Cardiac septum (tissue), 1 donor: Measurements from ENCODE around the gene OR1S2. TPM values are rescaled to one million over a fixed set of nuclear protein-coding genes. Genes with fewer than 3 reads are reported as not detected.
"Not testable (repeated sequence)": the region's sequence is repeated elsewhere in the genome, so short reads cannot be mapped to it uniquely, and the experiment has no call there.

ENCODE experiments used
- DNase-seq: peaks from one replicate; pipeline ENCODE4 v3.0.0-alpha.2; 2020; ENCODE audit warnings: low spot score
- intact Hi-C: fragments of 100-400 bp; cut with DNase I; formaldehyde crosslinking; loops from one replicate; pipeline ENCODE4 v1.14.0; 2022
- long read RNA-seq: library from polyadenylated mRNA; unstranded; transcript quantifications from one replicate; pipeline ENCODE4 v2.0.0, GENCODE V29; 2021
- total RNA-seq: library from RNA; stranded (reverse); fragmentation: NEBNext Ultra II Directional; extraction: Animal tissue kit (Norgen Biotek cat#: 25700); gene quantifications from one replicate; pipeline ENCODE4 v1.2.1, GENCODE V29; 2021
- donor health status: DM: no; HTN: no; CAD: no.

Gene OR1S2, protein sequence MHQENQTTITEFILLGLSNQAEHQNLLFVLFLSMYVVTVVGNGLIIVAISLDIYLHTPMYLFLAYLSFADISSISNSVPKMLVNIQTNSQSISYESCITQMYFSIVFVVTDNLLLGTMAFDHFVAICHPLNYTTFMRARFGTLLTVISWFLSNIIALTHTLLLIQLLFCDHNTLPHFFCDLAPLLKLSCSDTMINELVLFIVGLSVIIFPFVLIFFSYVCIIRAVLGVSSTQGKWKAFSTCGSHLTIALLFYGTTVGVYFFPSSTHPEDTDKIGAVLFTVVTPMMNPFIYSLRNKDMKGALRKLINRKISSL
- not detected for total RNA-seq
- long read RNA-seq: 0 reads

DNA sequence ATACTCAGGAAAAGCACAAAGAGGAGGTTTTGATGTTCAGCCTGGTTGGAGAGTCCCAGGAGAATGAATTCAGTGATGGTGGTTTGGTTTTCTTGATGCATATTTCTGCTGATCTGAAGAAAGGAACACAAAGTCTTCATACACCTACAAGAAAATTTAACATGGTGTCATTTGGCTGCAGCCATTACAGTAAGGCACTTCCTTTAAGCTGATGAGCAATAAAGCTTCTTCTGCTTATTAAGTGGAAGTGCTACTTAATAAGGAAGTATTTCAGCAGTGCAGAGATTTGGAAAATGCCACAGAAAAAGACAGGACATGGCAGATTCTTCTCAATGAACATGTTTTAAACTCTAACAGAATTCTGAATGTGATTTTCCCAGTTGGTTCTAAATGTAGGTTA, at the start of gene OR1S2:
Gene OR1S2, minus strand, starts transcription at position 101 of the 400 bp plus-strand sequence. Its CDS starts 0 bp downstream, at position 101.
- intact Hi-C loops: no loop called here
- no peak for DNase-seq

DNA sequence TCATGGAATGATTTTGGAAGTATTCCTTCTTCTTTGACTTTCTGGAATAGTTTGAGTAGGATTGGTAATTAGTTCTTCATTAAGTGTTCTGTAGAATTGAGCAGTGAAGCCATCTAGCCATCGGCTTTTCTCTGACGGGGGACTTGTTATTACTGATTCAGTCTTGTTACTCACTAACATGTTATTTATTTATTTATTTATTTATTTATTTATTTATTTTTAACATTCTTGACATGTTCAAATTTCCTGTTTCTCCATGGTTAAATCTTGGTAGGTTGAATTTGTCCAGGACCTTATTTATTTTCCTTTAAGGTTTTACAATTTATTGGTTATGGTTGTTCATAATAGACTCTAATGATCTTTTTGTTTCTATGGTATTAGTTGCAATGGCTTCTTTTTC, 40.0 kb upstream of the OR1S2 start:
- no peak for DNase-seq
- intact Hi-C loops: no loop called here

DNA sequence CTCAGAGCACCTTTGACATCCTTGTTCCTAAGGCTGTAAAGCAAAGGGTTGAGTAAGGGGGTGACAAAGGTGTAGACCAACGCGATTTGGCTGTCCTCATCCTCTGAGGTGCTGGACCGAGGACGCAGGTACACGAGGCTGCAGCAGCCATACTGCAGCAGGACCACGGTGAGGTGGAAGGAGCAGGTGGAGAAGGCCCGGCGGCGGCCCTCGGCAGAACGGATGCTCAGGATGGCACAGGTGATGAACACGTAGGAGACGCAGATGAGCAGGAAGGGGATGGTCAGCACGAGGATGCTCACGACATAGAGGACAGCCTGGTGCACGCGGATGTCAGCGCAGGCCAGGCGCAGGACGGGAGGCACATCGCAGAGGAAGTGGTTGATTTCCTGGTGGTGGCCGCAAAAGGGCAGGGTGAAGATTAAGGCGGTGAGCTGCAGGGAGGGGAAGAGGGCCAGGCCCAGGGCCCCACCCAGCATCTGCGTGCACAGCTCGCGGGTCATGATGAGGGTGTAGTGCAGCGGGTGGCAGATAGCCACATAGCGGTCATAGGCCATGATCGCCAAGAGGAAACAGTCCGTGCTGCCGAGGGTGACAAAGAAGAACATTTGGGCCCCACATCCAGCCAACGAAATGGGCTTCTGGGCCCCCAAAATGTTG, 24.1 kb upstream of the OR1S2 start:
- intact Hi-C loops: no loop called here
- no peak for DNase-seq

DNA sequence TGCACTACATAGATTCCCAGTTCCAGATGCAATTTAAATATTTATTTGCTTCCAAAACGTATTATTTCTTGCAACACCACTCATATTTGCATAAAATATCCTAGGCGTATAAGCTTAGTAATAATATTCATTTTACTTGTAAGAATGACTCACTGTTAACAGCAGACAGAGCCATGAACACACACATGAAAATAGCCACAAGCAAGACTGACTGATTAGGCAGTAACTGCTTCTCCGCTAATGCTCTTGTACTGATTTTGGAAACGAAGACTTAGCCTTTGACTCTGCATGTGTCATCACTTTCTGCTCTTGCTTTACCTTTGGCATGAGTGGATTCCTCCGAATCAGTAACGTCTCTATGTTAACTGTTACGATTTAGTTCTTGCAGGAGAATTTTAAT, 18.8 kb upstream of the OR1S2 start:
- intact Hi-C loops: no loop called here
- DNase-seq: no peak

DNA sequence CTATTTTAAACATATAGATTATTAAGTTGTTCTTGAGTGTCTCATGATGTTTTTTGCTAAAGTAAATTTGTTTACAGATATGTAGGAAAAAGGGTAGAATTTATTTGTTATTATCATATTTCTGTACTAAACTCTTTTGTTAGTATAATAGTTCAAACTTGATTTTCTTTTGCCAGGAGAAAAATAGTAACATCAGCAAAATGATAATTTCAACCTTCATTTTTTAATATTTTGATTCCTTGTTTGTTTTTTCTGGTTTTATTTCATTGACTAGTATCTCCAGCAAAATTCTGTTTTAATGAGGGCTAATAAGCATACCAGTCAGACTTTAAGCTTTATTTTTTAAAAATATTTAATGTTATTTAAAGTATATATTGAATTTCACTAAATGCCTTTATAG, 12.5 kb upstream of the OR1S2 start:
- no peak for DNase-seq
- intact Hi-C loops: no loop called here

DNA sequence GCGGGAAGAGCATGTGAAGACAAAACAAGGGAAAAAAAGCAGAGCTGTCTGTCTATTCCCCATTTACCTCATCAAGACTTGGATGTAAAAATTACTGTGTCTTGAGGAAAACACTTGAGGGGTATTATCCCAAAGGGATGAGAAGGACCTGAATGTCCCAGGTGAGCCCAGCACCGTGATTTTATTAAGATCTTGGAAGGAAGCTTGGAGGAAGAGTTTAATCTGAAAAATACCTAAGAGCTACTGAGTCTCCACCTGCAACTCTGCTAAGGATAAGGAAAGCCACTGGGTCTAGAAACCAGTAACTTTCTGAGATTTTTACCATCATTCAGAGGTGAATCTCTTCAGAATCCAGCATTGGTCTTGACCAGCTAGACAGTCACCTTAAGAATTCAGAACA, 8.5 kb upstream of the OR1S2 start, which contains the start of gene OR1S1:
Gene OR1S1, plus strand, starts transcription at position 301 of the 400 bp plus-strand sequence.
- intact Hi-C loops, DNase-seq: not testable (repeated sequence)

DNA sequence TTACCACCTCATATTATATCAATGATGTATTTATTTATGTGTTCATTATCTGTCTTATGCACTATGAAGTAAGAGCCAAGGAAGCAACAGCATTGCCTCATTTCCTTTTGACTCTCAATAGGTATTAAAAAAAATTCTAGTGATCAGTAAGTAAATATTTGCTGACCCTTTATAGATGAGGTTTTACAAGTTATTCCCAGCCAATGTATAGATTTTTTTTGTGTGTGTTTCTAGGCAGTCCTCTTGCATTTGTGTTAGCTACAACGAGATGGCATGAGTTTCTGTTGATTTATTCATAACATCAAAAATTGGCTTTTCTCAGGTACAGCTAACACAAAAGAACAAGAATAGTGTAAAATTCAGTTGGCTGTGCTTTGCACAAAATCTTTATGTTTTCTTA, 4.7 kb downstream of the OR1S2 start:
- no peak for DNase-seq
- intact Hi-C loops: no loop called here

DNA sequence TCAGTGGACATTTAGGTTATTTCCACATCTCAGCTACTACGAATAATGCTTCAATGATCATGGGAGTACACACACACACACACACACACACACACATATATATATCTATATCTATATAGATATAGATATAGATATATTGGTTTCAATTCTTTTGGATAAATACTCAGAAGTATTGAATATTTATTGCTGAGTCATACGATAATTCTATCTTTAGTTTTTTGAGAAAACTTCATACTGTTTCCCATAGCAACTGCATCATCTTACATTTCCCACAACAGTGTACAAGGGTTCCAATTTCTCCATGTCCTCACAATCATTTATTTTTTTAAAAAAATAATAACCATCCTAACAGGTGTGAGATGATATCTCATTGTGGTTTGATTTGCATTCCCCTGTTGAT, 8.0 kb downstream of the OR1S2 start:
- DNase-seq: no peak
- intact Hi-C loops: no loop called here

DNA sequence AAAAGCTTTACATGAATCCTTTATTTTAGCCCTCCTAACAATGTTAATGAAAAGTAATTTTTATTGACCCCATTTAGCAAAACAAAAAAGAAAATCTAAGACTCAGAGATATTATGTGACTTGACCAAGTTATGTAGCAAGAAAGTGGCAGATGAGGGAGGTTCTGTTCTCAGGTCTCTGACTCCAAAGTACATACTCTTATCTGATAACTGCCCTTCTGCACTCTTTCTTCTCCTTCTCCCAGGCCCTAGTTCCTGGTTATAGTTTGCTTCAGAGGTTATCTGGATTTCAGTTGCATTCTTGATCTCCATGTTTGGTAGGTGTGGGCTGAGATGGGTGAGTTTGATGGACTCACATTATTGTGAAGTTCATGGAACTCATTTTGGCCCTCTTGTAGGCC, 10.6 kb downstream of the OR1S2 start:
- no peak for DNase-seq
- intact Hi-C loops: no loop called here

DNA sequence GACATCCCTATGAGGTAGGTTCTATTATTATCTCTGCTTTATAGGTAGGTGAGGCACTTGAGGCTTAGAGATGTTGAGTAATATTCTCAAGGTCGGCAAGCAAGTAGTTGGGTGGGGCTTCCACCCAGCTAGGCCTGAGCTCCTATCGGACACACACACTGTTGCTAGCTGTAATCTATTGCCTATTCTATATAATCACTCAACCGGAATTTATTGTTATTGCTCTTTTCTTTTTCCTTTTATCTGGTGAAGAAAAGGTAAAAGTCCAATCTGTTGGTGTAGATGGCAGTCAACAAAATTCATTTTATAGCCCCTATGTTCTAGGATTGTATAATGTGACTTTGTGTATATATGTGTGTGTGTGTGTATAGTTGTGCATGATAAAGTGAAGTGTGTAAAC, 11.7 kb downstream of the OR1S2 start:
- intact Hi-C loops: no loop called here
- DNase-seq: no peak

DNA sequence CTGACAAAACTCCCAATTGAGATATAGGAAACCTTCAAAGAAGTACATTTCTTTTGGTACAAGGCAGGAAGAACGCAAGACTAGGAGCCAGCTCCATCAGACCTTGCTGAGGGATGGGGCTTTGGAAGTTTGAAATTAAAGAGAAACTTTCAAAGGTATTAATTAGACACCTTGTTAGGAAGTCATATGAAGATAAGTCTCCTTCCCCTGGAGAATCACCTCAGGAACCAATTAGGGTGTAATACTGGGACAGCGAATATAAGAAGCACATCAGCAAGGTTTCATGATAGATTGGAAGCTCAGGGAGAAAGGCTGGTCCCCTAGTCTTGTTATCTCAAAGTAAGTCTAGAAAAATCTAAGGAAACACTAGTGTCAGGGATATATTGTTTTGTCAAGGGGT, 15.2 kb downstream of the OR1S2 start, which contains the start of gene OR9Q2:
Gene OR9Q2, plus strand, starts transcription at position 301 of the 400 bp plus-strand sequence. CDS start 1,421 bp downstream, outside the sequence.
- DNase-seq: no peak
- intact Hi-C loops: no loop called here

DNA sequence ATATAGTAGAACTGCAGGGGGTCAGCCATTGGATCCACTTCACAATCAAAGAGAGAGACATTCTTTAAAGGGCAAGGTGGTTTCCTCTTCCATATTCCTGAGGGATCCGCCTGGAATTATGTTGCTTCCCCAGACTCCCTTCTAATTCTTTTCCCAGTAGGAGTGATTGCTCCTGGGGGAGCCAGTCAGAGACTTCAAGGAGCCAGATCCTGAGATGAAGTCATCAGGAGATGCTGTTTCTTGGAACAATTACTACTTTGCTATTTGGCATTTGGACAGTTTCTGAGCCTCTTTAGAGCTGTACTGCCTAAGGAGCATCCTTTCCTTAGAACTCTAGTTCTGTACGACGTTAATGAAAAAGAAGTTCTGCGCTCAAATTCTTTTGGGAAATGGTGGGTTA, 17.0 kb downstream of the OR1S2 start:
- no peak for DNase-seq
- intact Hi-C loops: no loop called here

DNA sequence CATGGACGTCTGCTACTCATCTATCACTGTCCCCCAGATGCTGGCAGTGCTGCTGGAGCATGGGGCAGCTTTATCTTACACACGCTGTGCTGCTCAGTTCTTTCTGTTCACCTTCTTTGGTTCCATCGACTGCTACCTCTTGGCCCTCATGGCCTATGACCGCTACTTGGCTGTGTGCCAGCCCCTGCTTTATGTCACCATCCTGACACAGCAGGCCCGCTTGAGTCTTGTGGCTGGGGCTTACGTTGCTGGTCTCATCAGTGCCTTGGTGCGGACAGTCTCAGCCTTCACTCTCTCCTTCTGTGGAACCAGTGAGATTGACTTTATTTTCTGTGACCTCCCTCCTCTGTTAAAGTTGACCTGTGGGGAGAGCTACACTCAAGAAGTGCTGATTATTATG, 24.3 kb downstream of the OR1S2 start:
- no peak for DNase-seq
- intact Hi-C loops: no loop called here

DNA sequence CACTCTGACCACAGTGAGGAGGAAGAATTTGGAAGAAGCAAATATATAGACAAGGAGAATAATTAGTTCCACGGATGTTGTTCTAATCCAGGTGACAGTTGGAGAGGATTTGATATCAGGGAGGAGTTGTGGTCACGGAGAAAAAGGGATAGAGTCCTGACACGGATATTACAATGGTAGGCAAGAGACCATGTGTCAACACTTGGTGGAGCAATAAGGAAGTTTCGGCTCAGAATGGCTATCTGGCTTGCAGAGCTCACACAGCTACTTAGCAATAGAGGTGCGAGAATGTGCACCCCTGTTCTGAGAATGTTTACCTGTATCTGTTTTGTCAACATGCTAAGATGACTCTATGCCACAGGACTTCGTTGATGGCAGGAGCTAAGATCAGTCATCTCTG, 25.5 kb downstream of the OR1S2 start:
- intact Hi-C loops: no loop called here
- DNase-seq: no peak

DNA sequence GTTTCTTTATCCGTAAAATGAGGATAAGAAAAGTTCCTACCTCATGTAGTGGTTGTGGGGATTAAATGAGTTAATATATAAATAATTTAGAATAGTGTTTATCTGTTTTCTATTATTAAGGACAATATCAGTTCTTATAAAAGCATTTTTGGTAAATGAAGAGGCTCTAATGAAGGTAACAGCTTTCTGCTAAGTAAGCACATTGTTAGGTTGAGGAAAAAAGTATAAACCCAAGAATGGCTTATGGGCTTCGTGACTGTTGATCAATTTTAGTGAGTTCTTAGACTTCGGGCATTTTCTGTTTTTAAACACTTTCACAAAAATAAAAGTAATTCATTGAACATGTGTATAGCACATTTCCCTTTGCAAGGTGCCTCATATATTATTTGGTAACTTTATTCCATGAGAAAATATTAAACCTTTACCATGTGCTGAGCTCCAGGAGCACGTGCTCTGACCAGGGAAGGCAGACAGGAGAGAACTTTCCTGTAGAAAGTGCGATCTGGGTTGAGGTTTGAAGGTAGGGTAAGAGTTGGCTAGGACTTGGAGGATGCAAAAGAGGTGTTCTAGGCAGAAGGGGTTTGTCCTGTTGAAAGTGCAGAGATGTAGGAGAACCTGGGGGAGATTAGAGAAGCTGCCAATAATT, 26.4 kb downstream of the OR1S2 start:
- DNase-seq: no peak
- intact Hi-C loops: no loop called here

DNA sequence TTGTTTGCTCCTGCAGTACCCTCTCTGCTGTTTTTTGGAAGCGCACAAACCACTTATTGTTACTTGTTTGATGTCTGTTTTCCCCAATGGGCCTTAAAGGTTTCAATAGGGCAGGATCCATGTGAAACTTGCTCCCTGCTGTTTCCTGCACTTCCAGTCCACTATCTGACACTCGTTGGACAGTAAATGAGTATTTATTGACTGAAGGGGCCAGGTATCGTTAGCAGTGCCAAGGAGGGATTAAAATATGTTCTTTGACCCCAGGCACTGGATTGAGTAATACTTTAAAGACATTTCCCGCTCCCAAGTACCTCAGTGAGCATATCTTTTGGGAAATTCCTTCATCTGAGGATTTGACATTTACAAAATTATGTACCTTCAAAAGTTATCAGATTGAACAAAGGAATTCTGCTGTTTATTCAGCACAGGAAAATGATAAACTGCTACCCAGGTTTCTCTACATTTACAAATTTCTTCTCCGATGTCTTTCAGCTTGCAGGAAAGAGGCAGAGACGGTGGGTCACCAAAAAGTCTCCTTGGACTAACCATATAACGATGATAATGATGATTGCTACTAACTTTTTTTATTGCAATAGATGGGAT, 38.3 kb downstream of the OR1S2 start:
- no peak for DNase-seq
- intact Hi-C loops: no loop called here

DNA sequence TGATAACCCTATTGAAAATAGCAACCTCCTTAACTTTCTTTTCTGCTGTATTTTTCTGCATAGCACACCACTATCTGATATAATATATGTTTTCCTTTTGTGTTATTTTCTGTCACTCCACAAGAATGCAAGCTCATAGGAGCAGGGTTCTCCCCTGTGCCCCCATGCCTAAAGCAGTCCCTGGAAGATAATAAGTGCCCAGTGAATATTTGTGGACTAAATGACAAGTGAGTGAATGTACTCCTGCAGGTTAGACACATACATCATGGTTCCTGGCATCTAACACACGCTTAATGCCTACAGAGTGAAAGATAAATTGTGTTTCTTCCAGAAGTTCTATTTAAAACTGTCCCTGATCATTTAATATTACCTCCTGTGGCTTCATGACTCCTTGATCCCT, 39.0 kb downstream of the OR1S2 start:
- intact Hi-C loops: no loop called here
- DNase-seq: no peak

DNA sequence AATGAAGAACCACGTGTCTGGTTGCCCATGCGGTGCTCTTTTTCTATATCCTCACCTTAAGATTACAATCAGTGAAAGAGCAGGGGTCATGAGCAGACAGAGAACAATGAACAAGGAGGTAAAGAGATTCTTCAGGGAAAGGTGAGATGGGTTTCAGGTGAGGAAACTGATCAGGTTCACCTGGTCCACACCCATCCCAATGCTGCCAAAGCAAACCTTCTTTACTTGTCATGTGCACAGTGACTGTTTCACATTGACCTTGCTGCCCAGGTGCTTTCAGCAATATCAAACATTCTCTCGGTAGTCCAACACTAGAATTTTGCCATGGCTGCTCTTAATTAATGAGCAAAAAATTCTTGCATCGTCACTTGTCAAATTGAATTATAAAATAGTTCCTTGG, 39.6 kb downstream of the OR1S2 start:
- DNase-seq: no peak
- intact Hi-C loops: no loop called here
